SU-DHL-6 (cell line): ENCODE data around the gene ANXA5.

Source experiments
- EZH2phosphoT487 ChIP-seq: fragments of 200-600 bp; sonication (generic), shearing (Covaris generic); conservative IDR thresholded peaks from 2 replicates; pipeline ENCODE4 v1.6.1; 2018; ENCODE audit warnings: mild to moderate bottlenecking, antibody characterized with exemption, low read length, moderate library complexity, mixed read lengths
- TF ChIP-seq, protein P1 (sequence below): fragments of 200-600 bp; sonication (generic); IDR thresholded peaks from one replicate; pipeline ENCODE4 v1.5.1; 2017; ENCODE audit warnings: antibody characterized with exemption, mild to moderate bottlenecking, low read length, moderate library complexity; ENCODE audit not compliant: insufficient read depth, poor library complexity, severe bottlenecking

- TF ChIP-seq, protein P1, sequence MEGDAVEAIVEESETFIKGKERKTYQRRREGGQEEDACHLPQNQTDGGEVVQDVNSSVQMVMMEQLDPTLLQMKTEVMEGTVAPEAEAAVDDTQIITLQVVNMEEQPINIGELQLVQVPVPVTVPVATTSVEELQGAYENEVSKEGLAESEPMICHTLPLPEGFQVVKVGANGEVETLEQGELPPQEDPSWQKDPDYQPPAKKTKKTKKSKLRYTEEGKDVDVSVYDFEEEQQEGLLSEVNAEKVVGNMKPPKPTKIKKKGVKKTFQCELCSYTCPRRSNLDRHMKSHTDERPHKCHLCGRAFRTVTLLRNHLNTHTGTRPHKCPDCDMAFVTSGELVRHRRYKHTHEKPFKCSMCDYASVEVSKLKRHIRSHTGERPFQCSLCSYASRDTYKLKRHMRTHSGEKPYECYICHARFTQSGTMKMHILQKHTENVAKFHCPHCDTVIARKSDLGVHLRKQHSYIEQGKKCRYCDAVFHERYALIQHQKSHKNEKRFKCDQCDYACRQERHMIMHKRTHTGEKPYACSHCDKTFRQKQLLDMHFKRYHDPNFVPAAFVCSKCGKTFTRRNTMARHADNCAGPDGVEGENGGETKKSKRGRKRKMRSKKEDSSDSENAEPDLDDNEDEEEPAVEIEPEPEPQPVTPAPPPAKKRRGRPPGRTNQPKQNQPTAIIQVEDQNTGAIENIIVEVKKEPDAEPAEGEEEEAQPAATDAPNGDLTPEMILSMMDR, result no peak
- TF ChIP-seq EZH2phosphoT487, result no peak
Measured at GRCh38 chr4:121688261-121688660, 8.5 kb downstream of the ANXA5 start.
